ENCODE results near the gene AQP3. TPM values are rescaled to one million over a fixed set of nuclear protein-coding genes. Genes with fewer than 3 reads are reported as not detected.
"Not testable (repeated sequence)": the region's sequence is repeated elsewhere in the genome, so short reads cannot be mapped to it uniquely, and the experiment has no call there.

AQP3 gene
- total RNA-seq, 2 donors from 2014 or later = 6.9 to 17.6 TPM

GRCh38 chr9:33455945-33456344, 8.6 kb upstream of the AQP3 start:
- Histone ChIP-seq H3K4me3 (no peak overlapping the region), H3K36me3 (no peaks in the 10 kb centered on the region), H3K4me1 (ENCODE audit: control insufficient read depth in 1 of 2, low read depth in 2 of 2) (no peaks in the 10 kb centered on the region), H3K27ac (no peak overlapping the region), H3K27me3 (replicated peaks; ENCODE audit: insufficient read depth) (no peaks in the 10 kb centered on the region), H3K9me3 (no peaks in the 10 kb centered on the region)
- no peak for TF ChIP-seq CTCF (IDR thresholded peaks at IDR 0.05)
- no peak for ATAC-seq (ENCODE audit: insufficient number of reproducible peaks, low FRiP score, low read depth)
- no peak for DNase-seq (ENCODE audit: low spot score)

- not testable (repeated sequence) for ATAC-seq (ENCODE audit: insufficient number of reproducible peaks, low FRiP score, low read depth); DNase-seq (ENCODE audit: low spot score)
Observed at GRCh38 chr9:33455456-33455855, 8.1 kb upstream of the AQP3 start.

GRCh38 chr9:33454661-33455026, 7.3 kb upstream of the AQP3 start:
- not testable (repeated sequence) for H3K27ac ChIP-seq; H3K27me3 ChIP-seq (replicated peaks; ENCODE audit: insufficient read depth); DNase-seq (ENCODE audit: low spot score); ATAC-seq (ENCODE audit: insufficient number of reproducible peaks, low FRiP score, low read depth); H3K36me3 ChIP-seq; H3K4me1 ChIP-seq (ENCODE audit: control insufficient read depth in 1 of 2, low read depth in 2 of 2); H3K4me3 ChIP-seq; H3K9me3 ChIP-seq

More at GRCh38 chr9:33455456-33455855, 8.1 kb upstream of the AQP3 start:
- not testable (repeated sequence) for H3K9me3 ChIP-seq; H3K27me3 ChIP-seq (replicated peaks; ENCODE audit: insufficient read depth); H3K4me3 ChIP-seq; H3K27ac ChIP-seq; H3K36me3 ChIP-seq; H3K4me1 ChIP-seq (ENCODE audit: control insufficient read depth in 1 of 2, low read depth in 2 of 2)

- no peak for TF ChIP-seq CTCF (IDR thresholded peaks at IDR 0.05)
- Histone ChIP-seq H3K27me3 (replicated peaks; ENCODE audit: insufficient read depth) (no peaks in the 10 kb centered on the region), H3K9me3 (no peaks in the 10 kb centered on the region), H3K36me3 (no peaks in the 10 kb centered on the region), H3K27ac (no peak overlapping the region), H3K4me1 (ENCODE audit: control insufficient read depth in 1 of 2, low read depth in 2 of 2) (no peaks in the 10 kb centered on the region), H3K4me3 (no peak overlapping the region)
- ATAC-seq (ENCODE audit: insufficient number of reproducible peaks, low FRiP score, low read depth) (no peak), DNase-seq (ENCODE audit: low spot score) (no peak)
Observed at GRCh38 chr9:33453999-33454660, 6.7 kb upstream of the AQP3 start.

- Histone ChIP-seq H3K4me1 (ENCODE audit: control insufficient read depth in 1 of 2, low read depth in 2 of 2) (no peaks in the 10 kb centered on the region), H3K4me3 (no peak overlapping the region), H3K36me3 (no peaks in the 10 kb centered on the region), H3K9me3 (no peaks in the 10 kb centered on the region), H3K27ac (no peak overlapping the region), H3K27me3 (replicated peaks; ENCODE audit: insufficient read depth) (no peaks in the 10 kb centered on the region)
- no peak for DNase-seq (ENCODE audit: low spot score)
- no peak for ATAC-seq (ENCODE audit: insufficient number of reproducible peaks, low FRiP score, low read depth)
- TF ChIP-seq CTCF (IDR thresholded peaks at IDR 0.05) = no peak
Observed at GRCh38 chr9:33453286-33453860, 6.0 kb upstream of the AQP3 start.

- H3K27ac ChIP-seq = no peak overlapping the region
- no peaks in the 10 kb centered on the region for H3K36me3 ChIP-seq
- no peak overlapping the region for H3K4me3 ChIP-seq
- H3K4me1 ChIP-seq (ENCODE audit: control insufficient read depth in 1 of 2, low read depth in 2 of 2) = peaks cover 0 to 5% of the 10 kb centered on the region in 2 donors
- ATAC-seq (ENCODE audit: insufficient number of reproducible peaks, low FRiP score, low read depth) (no peak), DNase-seq (ENCODE audit: low spot score) (no peak)
- no peaks in the 10 kb centered on the region for H3K9me3 ChIP-seq
- peak; percentile 22 for TF ChIP-seq CTCF (IDR thresholded peaks at IDR 0.05)
- H3K27me3 ChIP-seq (replicated peaks; ENCODE audit: insufficient read depth) = no peaks in the 10 kb centered on the region
Observed at GRCh38 chr9:33452828-33453271, 5.5 kb upstream of the AQP3 start.

All from thoracic aorta (tissue), 2 donors.